K562 (cell line): ENCODE data around the gene FAHD2B. TPM values are rescaled to one million over a fixed set of nuclear protein-coding genes. Genes with fewer than 3 reads are reported as not detected.

Source experiments
- AFF4 ChIP-seq: sonication (generic); formaldehyde crosslinking; IDR thresholded peaks from 2 replicates; pipeline ENCODE4 v1.8.0; 2023; ENCODE audit warnings: mild to moderate bottlenecking, missing genetic modification reagents
- CXXC5 ChIP-seq: fragments of 250-450 bp; sonication (Bioruptor Pico); IDR thresholded peaks from 2 replicates; pipeline ENCODE4 v1.8.0; 2022; ENCODE audit warnings: inconsistent platforms, mild to moderate bottlenecking, moderate library complexity
- ESRRA ChIP-seq: fragments of 450-650 bp; IDR thresholded peaks from 2 replicates; pipeline ENCODE4 v1.6.1; 2014; ENCODE audit warnings: low read depth, mild to moderate bottlenecking, moderate library complexity, borderline replicate concordance
- FOSL1 ChIP-seq: fragments of 200-800 bp; sonication (Bioruptor generic); conservative IDR thresholded peaks from 2 replicates; pipeline ENCODE4 v1.6.1; 2016; ENCODE audit warnings: missing genetic modification characterization, missing compliant biosample characterization
- HIVEP1 ChIP-seq: fragments of 250-450 bp; sonication (Bioruptor Pico); IDR thresholded peaks from 2 replicates; pipeline ENCODE4 v1.4.0; 2020; ENCODE audit warnings: mild to moderate bottlenecking
- L3MBTL2 ChIP-seq: fragments of 450-650 bp; IDR thresholded peaks from 2 replicates; pipeline ENCODE4 v1.6.1; 2016; ENCODE audit warnings: mild to moderate bottlenecking, moderate library complexity
- LARP7 ChIP-seq: fragments of 450-650 bp; IDR thresholded peaks from 2 replicates; pipeline ENCODE4 v1.6.1; 2016
- LCOR ChIP-seq: sonication (generic); formaldehyde crosslinking; IDR thresholded peaks from 2 replicates; pipeline ENCODE4 v1.8.0; 2022; ENCODE audit warnings: mild to moderate bottlenecking, missing genetic modification reagents
- MAZ ChIP-seq, 2 experiments: fragments of 450-650 bp in 1 of 2; sonication (generic) in 1 of 2; formaldehyde crosslinking; IDR thresholded peaks in 1 of 2; conservative IDR thresholded peaks in 1 of 2; 2 replicates each; pipeline versions ENCODE4 v1.4.0 to v1.5.0; 2020; ENCODE audit warnings: mild to moderate bottlenecking in 1 of 2, missing genetic modification reagents in 1 of 2
- MNT ChIP-seq, 2 experiments: fragments of 450-650 bp; conservative IDR thresholded peaks; 2 replicates each; pipeline ENCODE4 v1.6.1; 2017; ENCODE audit warnings: mild to moderate bottlenecking in 2 of 2, moderate library complexity in 2 of 2
- MYC ChIP-seq, 2 experiments: fragments of 250-450 bp in 1 of 2; sonication (Bioruptor Pico) in 1 of 2; IDR thresholded peaks; 2 replicates each; pipeline versions ENCODE4 v1.5.1 to v1.6.1; 2012 to 2021; ENCODE audit warnings: low read depth in 2 of 2, borderline replicate concordance in 1 of 2, improper control_type of control experiment in 1 of 2, low read length in 1 of 2, mild to moderate bottlenecking in 1 of 2, moderate library complexity in 1 of 2
- SRSF1 ChIP-seq: fragments of 200-400 bp; formaldehyde crosslinking; IDR thresholded peaks from 2 replicates; pipeline ENCODE4 v1.6.1; 2017; ENCODE audit warnings: mild to moderate bottlenecking, low read depth, low read length, moderate library complexity
- ZBTB26 ChIP-seq: fragments of 450-650 bp; formaldehyde crosslinking; IDR thresholded peaks from 2 replicates; pipeline ENCODE4 v1.4.0; 2022; ENCODE audit warnings: missing genetic modification characterization
- ZBTB7A ChIP-seq: IDR thresholded peaks from 2 replicates; pipeline ENCODE4 v1.6.1; 2011; ENCODE audit warnings: low read depth, mild to moderate bottlenecking, low read length, moderate library complexity, borderline replicate concordance; ENCODE audit not compliant: control insufficient read depth
- ZNF41 ChIP-seq: fragments of 250-450 bp; sonication (Bioruptor Pico); conservative IDR thresholded peaks from 2 replicates; pipeline ENCODE4 v1.4.0; 2020; ENCODE audit warnings: mild to moderate bottlenecking
- ZNF511 ChIP-seq: sonication (generic); formaldehyde crosslinking; IDR thresholded peaks from 2 replicates; pipeline ENCODE4 v1.8.0; 2022; ENCODE audit warnings: mild to moderate bottlenecking, missing genetic modification reagents
- ZNF76 ChIP-seq: fragments of 250-450 bp; sonication (Bioruptor Pico); IDR thresholded peaks from 2 replicates; pipeline ENCODE4 v1.4.0; 2020; ENCODE audit warnings: mild to moderate bottlenecking, moderate library complexity, borderline replicate concordance
- ZNF766 ChIP-seq: fragments of 200-800 bp; sonication (Bioruptor generic); conservative IDR thresholded peaks from 2 replicates; pipeline ENCODE4 v1.6.1; 2016; ENCODE audit warnings: missing genetic modification characterization, missing compliant biosample characterization
- polyA plus RNA-seq, 8 experiments: library from polyadenylated mRNA; depleted of rRNA in 4 of 8; stranded (reverse) in 5 of 8; unstranded in 3 of 8; fragments of >200 nt; fragmentation: Nextera tagmentation in 2 of 8; fragmentation: Illumina TruSeq in 1 of 8; extraction: Ambion mirVana in 2 of 8; extraction: Trizol in 1 of 8; gene quantifications; 2 replicates each; pipeline versions ENCODE4 v1.2.1 to v1.2.3, GENCODE V29; 2011 to 2014; ENCODE audit warnings: inconsistent platforms in 1 of 8, missing spikeins in 1 of 8
- total RNA-seq, 7 experiments: library from RNA; depleted of rRNA in 6 of 7; stranded (reverse); fragments of >200 nt in 6 of 7; fragmentation: Illumina TruSeq in 2 of 7; extraction: Trizol in 2 of 7; gene quantifications; 2 replicates each; pipeline versions ENCODE4 v1.2.1 to v1.2.3, GENCODE V29; 2011 to 2021; ENCODE audit warnings: low replicate concordance in 1 of 7

Gene FAHD2B
- total and polyA plus RNA-seq, 9 of the 15 experiments (the other 6 are each of a cell fraction or from before 2014, with no cell fraction given): 4.7 to 36.6 (median 26.1) TPM

- TF ChIP-seq HIVEP1 (CRISPR knock-in tag): 0 out of 2 replicates have a peak, but pooled peaks have one; percentile 79
- TF ChIP-seq FOSL1 (tag): 0 out of 2 replicates have a peak, but pooled peaks have one; percentile 23
- 0 out of 2 replicates have a peak, but pooled peaks have one; percentile 32 for TF ChIP-seq LARP7
- peak; percentile 86 for TF ChIP-seq L3MBTL2
- TF ChIP-seq MAZ (CRISPR knock-in tag; conservative IDR thresholded peaks at IDR 0.05 in 1 of 2, IDR thresholded peaks at IDR 0.05 in 1 of 2): peak; percentile 91 to 97
- TF ChIP-seq ZNF511 (CRISPR knock-in tag): peak; percentile 54; the same call in 1 of the 2 replicates
- peak; percentile 59 to 84 for TF ChIP-seq MNT (conservative IDR thresholded peaks at IDR 0.05)
- TF ChIP-seq MYC (IDR thresholded peaks at IDR 0.05; ENCODE audit: low read depth, low read length): 0 out of 2 replicates have a peak, but pooled peaks have one; percentile 30
- TF ChIP-seq MYC (CRISPR knock-in tag; IDR thresholded peaks at IDR 0.05; ENCODE audit: borderline replicate concordance, low read depth): peak; percentile 56; the same call in 1 of the 2 replicates
- 0 out of 2 replicates have a peak, but pooled peaks have one; percentile 44 for TF ChIP-seq SRSF1
- 0 out of 2 replicates have a peak, but pooled peaks have one; percentile 34 for TF ChIP-seq ZNF41 (CRISPR knock-in tag)
- TF ChIP-seq CXXC5 (CRISPR knock-in tag): peak; percentile 84
- TF ChIP-seq ZNF76 (CRISPR knock-in tag): 0 out of 2 replicates have a peak, but pooled peaks have one; percentile 68
- TF ChIP-seq ZNF766 (CRISPR knock-in tag): 0 out of 2 replicates have a peak, but pooled peaks have one; percentile 25
- TF ChIP-seq ZBTB26: 0 out of 2 replicates have a peak, but pooled peaks have one; percentile 37
- TF ChIP-seq ESRRA: 0 out of 2 replicates have a peak, but pooled peaks have one; percentile 21
- TF ChIP-seq LCOR: peak; percentile 24; the same call in 1 of the 2 replicates
- peak; percentile 66; the same call in 1 of the 2 replicates for TF ChIP-seq AFF4 (CRISPR knock-in tag)
- TF ChIP-seq ZBTB7A: peak; percentile 74; the same call in 1 of the 2 replicates
These were observed 18.6 kb upstream of the FAHD2B start, which contains the start of gene ANKRD36 (continued) for GRCh38 chr2:97113050-97113881.
